GM12872 (cell line): ENCODE data around the gene ITM2C.

Experiments used
- TF ChIP-seq, protein P1 (sequence below): IDR thresholded peaks from 3 replicates; pipeline ENCODE4 v1.5.1; 2011; ENCODE audit warnings: low read depth, mild to moderate bottlenecking, low read length, moderate library complexity; ENCODE audit not compliant: insufficient read depth

Gene ITM2C

DNA sequence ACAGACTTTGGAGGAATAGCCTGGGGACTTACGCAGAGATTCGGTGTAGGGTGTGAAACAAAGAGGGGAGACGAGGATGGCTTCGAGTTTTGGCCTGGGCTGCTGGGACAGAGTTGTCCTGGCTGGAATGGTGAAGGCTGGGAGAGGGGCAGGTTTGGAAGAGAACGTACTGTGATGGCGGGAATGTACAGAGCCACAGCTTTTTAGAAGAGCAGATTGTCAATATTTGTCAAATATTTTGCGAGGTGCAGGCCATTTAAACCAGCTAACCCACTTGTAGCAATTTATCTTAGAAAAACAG is 14.4 kb upstream of the ITM2C start:
- TF ChIP-seq, protein P1, sequence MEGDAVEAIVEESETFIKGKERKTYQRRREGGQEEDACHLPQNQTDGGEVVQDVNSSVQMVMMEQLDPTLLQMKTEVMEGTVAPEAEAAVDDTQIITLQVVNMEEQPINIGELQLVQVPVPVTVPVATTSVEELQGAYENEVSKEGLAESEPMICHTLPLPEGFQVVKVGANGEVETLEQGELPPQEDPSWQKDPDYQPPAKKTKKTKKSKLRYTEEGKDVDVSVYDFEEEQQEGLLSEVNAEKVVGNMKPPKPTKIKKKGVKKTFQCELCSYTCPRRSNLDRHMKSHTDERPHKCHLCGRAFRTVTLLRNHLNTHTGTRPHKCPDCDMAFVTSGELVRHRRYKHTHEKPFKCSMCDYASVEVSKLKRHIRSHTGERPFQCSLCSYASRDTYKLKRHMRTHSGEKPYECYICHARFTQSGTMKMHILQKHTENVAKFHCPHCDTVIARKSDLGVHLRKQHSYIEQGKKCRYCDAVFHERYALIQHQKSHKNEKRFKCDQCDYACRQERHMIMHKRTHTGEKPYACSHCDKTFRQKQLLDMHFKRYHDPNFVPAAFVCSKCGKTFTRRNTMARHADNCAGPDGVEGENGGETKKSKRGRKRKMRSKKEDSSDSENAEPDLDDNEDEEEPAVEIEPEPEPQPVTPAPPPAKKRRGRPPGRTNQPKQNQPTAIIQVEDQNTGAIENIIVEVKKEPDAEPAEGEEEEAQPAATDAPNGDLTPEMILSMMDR: no peak

DNA sequence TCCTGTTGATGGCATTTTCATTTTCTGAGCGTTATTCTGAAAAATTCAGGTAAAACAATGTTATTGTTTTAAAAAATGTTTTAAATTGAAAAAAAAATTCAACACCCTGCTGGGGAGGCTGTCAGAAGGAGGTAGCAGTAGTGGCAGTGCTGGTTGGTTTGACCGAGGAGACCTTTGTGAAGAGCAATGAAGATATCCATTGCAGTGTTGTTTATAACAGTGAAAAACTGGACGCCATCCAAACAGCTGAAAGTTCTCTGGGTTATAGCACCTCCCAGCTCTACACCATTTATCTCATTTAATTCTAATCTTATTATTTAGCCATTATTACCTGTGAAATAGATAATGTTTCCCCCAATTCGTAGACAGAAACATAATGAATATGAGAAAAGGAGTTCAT is 12.6 kb upstream of the ITM2C start:
- TF ChIP-seq, protein P1: no peak

DNA sequence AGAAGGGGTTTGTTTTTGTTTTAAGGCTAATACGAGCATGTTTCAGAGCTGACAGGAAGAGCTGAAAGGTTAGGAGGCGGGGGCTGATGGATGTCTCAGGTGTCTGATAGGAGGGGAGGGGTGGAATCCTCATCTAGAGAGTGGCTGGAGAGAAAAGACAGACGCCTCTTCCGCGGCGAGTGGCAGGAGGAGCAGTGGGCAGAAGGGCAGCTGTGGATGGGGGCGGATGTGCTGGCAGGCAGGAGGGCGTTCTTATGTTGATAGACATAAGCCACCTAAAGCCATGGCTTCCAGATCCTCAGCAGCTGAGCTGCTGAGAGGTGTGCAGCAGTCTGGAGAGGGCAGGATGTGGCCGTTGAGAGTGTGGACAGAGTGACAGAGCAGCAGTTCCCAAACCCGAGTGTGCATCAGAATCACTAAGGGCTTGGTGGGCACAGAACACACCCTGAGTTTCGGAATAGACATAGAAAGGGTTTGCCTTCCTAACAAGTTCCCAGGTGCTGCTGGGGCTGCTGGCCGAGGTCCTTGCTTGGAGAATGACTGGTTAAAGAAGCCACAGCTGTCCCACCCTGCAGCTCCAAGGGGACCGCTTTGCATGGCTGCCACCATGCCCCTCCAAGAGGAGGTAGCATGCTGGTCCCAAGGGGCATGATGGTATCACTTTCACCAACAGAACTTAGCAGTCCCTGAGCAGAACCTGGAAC is 3.0 kb upstream of the ITM2C start:
- TF ChIP-seq, protein P1: no peak

DNA sequence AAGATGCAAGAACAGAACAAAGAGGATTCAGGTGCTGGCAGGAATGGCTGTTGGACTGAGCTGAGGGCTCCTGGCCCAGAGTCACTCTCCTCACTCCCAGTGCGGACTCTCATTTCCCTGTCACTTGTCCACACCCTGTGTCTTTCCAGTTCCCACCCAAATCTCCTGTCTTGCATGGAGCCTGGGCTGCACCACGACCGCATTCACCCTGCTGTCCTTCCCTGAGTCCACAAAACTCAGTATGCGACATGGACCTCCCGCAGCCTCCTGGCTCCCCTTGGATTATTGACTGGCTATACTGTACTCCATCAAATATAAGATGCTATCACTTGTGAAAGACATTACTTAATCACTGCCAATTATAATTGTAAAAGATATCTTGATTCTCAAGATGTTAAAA is 2.5 kb upstream of the ITM2C start:
- TF ChIP-seq, protein P1: no peak

DNA sequence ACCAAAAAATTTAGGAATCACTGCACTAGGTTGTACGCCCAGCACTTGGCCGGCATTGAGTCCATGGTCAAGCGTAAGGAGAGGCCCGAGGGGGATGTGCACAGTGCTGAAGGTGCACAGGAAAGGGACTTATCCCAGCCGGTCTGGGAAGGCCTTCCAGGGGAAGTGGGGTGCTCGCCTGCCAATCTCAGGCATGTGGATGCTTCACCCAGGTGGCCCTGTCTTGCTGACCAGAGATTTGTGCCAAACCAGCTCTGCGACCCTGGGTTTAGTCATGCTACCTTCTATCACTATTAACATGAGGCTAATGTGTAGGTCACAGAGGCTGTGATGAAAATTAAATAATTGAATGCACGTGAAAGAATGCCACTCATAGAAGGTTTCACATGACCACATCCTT is 1.7 kb upstream of the ITM2C start:
- TF ChIP-seq, protein P1: no peak

DNA sequence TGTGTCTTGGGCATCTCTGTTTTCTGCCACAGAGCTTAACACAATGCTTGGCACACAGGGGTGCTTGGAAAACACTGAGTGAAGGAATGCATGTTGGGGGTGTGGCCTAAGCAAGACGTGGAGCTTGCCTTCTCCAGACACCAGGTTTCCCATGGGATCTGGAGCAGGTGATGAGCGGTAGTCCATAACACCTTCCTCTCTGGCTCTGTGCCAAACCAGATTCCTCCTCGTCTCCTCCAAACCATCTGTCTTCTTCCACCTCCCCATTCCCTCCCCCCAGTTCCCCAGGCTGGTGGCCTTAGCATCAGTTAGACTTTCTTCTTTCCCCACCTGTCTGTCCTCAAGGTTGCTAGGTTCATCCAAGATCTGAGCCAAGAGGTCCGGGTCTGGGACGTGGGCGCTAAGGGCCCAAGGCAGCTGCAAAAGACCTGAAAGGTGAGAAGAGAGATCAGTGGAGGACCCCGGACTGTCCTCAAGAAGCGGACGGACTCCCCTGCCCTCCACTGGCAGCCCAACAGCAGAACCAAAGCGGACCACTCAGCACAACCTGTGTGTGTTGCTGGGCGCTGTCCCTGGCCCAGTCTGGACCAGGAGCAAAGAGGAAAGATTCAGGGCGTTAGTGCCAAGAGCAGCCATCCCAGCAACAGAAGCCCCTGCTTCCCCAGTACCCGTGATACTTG is 1.2 kb upstream of the ITM2C start:
- TF ChIP-seq, protein P1: no peak

DNA sequence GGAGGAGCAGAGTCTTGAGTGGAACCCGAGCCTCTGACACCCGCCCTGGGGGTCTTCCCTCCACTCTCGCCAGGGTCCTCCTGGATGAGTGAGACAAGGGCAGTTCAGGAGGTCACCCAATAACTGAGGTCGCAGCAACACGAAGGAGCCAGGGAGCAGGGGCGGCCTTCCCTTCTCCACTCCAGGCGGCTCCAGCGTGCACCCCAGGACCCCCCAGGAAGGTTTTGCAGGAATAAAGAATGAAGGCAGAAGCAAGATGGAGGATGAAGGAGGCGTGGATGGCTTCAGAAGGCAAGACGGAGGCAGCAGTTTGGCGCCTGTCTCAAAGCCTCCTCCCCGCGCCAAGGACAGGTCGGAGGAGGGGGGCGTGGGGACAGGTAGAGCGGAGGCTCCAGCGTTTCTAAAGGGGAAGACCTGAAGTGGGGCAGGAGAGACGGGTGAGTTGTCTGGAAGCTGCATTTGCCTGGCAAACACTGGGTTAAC is 579 bp upstream of the ITM2C start:
- TF ChIP-seq, protein P1: no peak
